HepG2 (cell line): Measurements from ENCODE around the gene LEMD3. TPM values are rescaled to one million over a fixed set of nuclear protein-coding genes. Genes with fewer than 3 reads are reported as not detected.

Experiments
- ATAC-seq: fragments of 200-7000 bp; cut with Tn5 transposase; 3 replicates; pipeline ENCODE4 v1.9.1; 2020; ENCODE audit warnings: mild to moderate bottlenecking, moderate library complexity
- BruUV-seq: library from RNA; stranded (reverse); fragments of 400-500 nt; replicated peaks from 2 replicates; lab custom pipeline; 2021; lab: Mats Ljungman, UMichigan
- CTCF ChIA-PET: fragments of 300-600 bp; formaldehyde crosslinking; extraction: SDS; loops from one replicate; lab custom pipeline; 2021; ENCODE audit warnings: low total read pairs, inconsistent platforms, low intra/inter-chr PET ratio; lab: Yijun Ruan, JAX
- POLR2A ChIA-PET: fragments of 350-600 bp; sonication (Branson Sonifier 250); formaldehyde crosslinking; loops from one replicate; lab custom pipeline; 2020; ENCODE audit warnings: antibody characterized with exemption, inconsistent platforms; lab: Yijun Ruan, JAX
- DNase-seq: peaks from one replicate; pipeline ENCODE4 v3.0.0-alpha.2; 2015; ENCODE audit warnings: low spot score
- FAIRE-seq: peaks from 3 replicates; lab custom pipeline; 2011; peaks lifted over from hg19 to GRCh38; lab: Jason Lieb, UNC
- H2AFZ ChIP-seq: one replicate; pipeline ENCODE4 v1.6.1; 2011; ENCODE audit warnings: low read length, inconsistent platforms
- H3K27ac ChIP-seq: fragments of 300-600 bp; 3 replicates; pipeline ENCODE4 v1.8.0; 2011; ENCODE audit warnings: mixed run types, mild to moderate bottlenecking, mixed read lengths, low read length, inconsistent platforms; ENCODE audit not compliant: insufficient read depth; ENCODE audit errors: extremely low read length
- H3K27me3 ChIP-seq, 2 experiments: fragments of 200-600 bp in 1 of 2; 2 replicates in 1 of 2; 3 replicates in 1 of 2; pipeline versions ENCODE4 v1.6.0 to v1.8.0; 2011; ENCODE audit warnings: low read length in 2 of 2, mild to moderate bottlenecking in 2 of 2, moderate library complexity in 2 of 2, inconsistent platforms in 1 of 2; ENCODE audit not compliant: insufficient read depth in 2 of 2, control insufficient read depth in 1 of 2
- H3K36me3 ChIP-seq, 2 experiments: fragments of 200-600 bp in 1 of 2; replicated peaks in 1 of 2; 2 replicates in 1 of 2; 3 replicates in 1 of 2; pipeline versions ENCODE4 v1.5.1 to v1.8.0; 2011; ENCODE audit warnings: low read length in 2 of 2, inconsistent platforms in 1 of 2; ENCODE audit not compliant: insufficient read depth in 2 of 2, control insufficient read depth in 1 of 2
- H3K4me1 ChIP-seq: 2 replicates; pipeline ENCODE4 v1.5.1; 2012; ENCODE audit warnings: low read length, inconsistent platforms; ENCODE audit not compliant: insufficient read depth
- H3K4me2 ChIP-seq: 2 replicates; pipeline ENCODE4 v1.6.0; 2011; ENCODE audit warnings: low read depth, low read length, inconsistent platforms
- H3K4me3 ChIP-seq, 3 experiments: fragments of 200-600 bp in 1 of 3; sonication (generic), shearing (Covaris generic) in 1 of 3; replicated peaks in 1 of 3; 2 replicates each; pipeline ENCODE4 v1.5.1; 2011 to 2016; ENCODE audit warnings: low read length in 3 of 3, inconsistent platforms in 2 of 3, low read depth in 2 of 3, mild to moderate bottlenecking in 2 of 3, control low read depth in 1 of 3, mixed read lengths in 1 of 3; ENCODE audit not compliant: insufficient read depth in 1 of 3
- H3K79me2 ChIP-seq: one replicate; pipeline ENCODE4 v1.6.1; 2011; ENCODE audit warnings: low read length, inconsistent platforms; ENCODE audit not compliant: insufficient read depth
- H3K9ac ChIP-seq: 2 replicates; pipeline ENCODE4 v1.6.0; 2011; ENCODE audit warnings: mild to moderate bottlenecking, low read depth, low read length, inconsistent platforms; ENCODE audit not compliant: insufficient read depth
- H3K9me3 ChIP-seq: 2 replicates; pipeline ENCODE4 v1.5.1; 2012; ENCODE audit warnings: mild to moderate bottlenecking, low read length
- H4K20me1 ChIP-seq: 2 replicates; pipeline ENCODE4 v1.6.0; 2011; ENCODE audit warnings: inconsistent platforms, mild to moderate bottlenecking, low read length, moderate library complexity; ENCODE audit not compliant: insufficient read depth
- ATF7 ChIP-seq, 2 experiments: fragments of 450-650 bp in 1 of 2; sonication (generic) in 1 of 2; formaldehyde crosslinking in 1 of 2; IDR thresholded peaks; 2 replicates each; pipeline versions ENCODE4 v1.4.0 to v1.6.1; 2016 to 2020; ENCODE audit warnings: antibody characterized with exemption in 1 of 2, mild to moderate bottlenecking in 1 of 2, missing genetic modification reagents in 1 of 2
- CENPX ChIP-seq: sonication (generic); formaldehyde crosslinking; IDR thresholded peaks from 2 replicates; pipeline ENCODE4 v1.9.0; 2021; ENCODE audit warnings: mild to moderate bottlenecking, missing genetic modification reagents, moderate library complexity
- ERF ChIP-seq: IDR thresholded peaks from 2 replicates; pipeline ENCODE4 v1.6.1; 2018; ENCODE audit warnings: missing biosample characterization, missing genetic modification reagents
- HES4 ChIP-seq: sonication (generic); formaldehyde crosslinking; IDR thresholded peaks from 2 replicates; pipeline ENCODE4 v1.9.0; 2021; ENCODE audit warnings: mild to moderate bottlenecking, missing genetic modification reagents, borderline replicate concordance
- HMG20A ChIP-seq: IDR thresholded peaks from 2 replicates; pipeline ENCODE4 v1.6.1; 2016; ENCODE audit warnings: borderline replicate concordance
- JDP2 ChIP-seq: sonication (generic); formaldehyde crosslinking; IDR thresholded peaks from 2 replicates; pipeline ENCODE4 v1.8.1; 2022; ENCODE audit warnings: missing genetic modification reagents, borderline replicate concordance
- KLF13 ChIP-seq: sonication (generic); formaldehyde crosslinking; IDR thresholded peaks from 2 replicates; pipeline ENCODE4 v1.4.0; 2020; ENCODE audit warnings: mild to moderate bottlenecking, missing genetic modification reagents
- MXD4 ChIP-seq: IDR thresholded peaks from 2 replicates; pipeline ENCODE4 v1.6.1; 2016; ENCODE audit warnings: mild to moderate bottlenecking, missing biosample characterization, missing genetic modification reagents
- POLR2G ChIP-seq: fragments of 200-400 bp; formaldehyde crosslinking; IDR thresholded peaks from 2 replicates; pipeline ENCODE4 v1.6.1; 2018; ENCODE audit warnings: mild to moderate bottlenecking, low read depth, low read length, moderate library complexity
- SIN3B ChIP-seq: fragments of 150-350 bp; IDR thresholded peaks from 2 replicates; pipeline ENCODE4 v1.6.1; 2014; ENCODE audit warnings: low read length
- YY1 ChIP-seq: IDR thresholded peaks from 2 replicates; pipeline ENCODE4 v1.6.1; 2011; ENCODE audit warnings: low read length, low read depth, moderate library complexity, mild to moderate bottlenecking; ENCODE audit not compliant: insufficient read depth, insufficient replicate concordance
- ZBTB2 ChIP-seq: sonication (generic); formaldehyde crosslinking; IDR thresholded peaks from 2 replicates; pipeline ENCODE4 v1.8.0; 2022; ENCODE audit warnings: low read depth, missing genetic modification reagents
- ZC3H4 ChIP-seq: sonication (generic); formaldehyde crosslinking; IDR thresholded peaks from 2 replicates; pipeline ENCODE4 v1.4.0; 2020; ENCODE audit warnings: missing genetic modification reagents, borderline replicate concordance
- ZFP62 ChIP-seq: sonication (generic); formaldehyde crosslinking; IDR thresholded peaks from 2 replicates; pipeline ENCODE4 v1.4.0; 2020; ENCODE audit warnings: missing genetic modification reagents
- ZNF3 ChIP-seq: IDR thresholded peaks from 2 replicates; pipeline ENCODE4 v1.7.0; 2017; ENCODE audit warnings: inconsistent platforms
- ZNF432 ChIP-seq: sonication (generic); formaldehyde crosslinking; IDR thresholded peaks from 2 replicates; pipeline ENCODE4 v1.5.0; 2020; ENCODE audit warnings: missing genetic modification reagents, mild to moderate bottlenecking, borderline replicate concordance
- ZNF709 ChIP-seq: sonication (generic); formaldehyde crosslinking; IDR thresholded peaks from 2 replicates; pipeline ENCODE4 v1.5.0; 2020; ENCODE audit warnings: mild to moderate bottlenecking, missing genetic modification reagents
- WGBS: methylation state at CpG from one replicate; pipeline ENCODE4 v1.1.6; 2017; ENCODE audit warnings: low lambda C conversion rate; 5-methylcytosine and 5-hydroxymethylcytosine counted together
- in situ Hi-C: cut with HindIII; loops from 2 replicates; pipeline ENCODE4 v1.10.0; 2017; ENCODE audit warnings: low pct_unique_long_range_greater_than_20kb; ENCODE audit not compliant: extremely low pct_ligation_motif_present
- intact Hi-C: fragments of 100-400 bp; cut with micrococcal nuclease; formaldehyde crosslinking; loops from one replicate; pipeline ENCODE4 v1.10.0; 2022; ENCODE audit not compliant: unreplicated experiment
- polyA plus RNA-seq, 8 experiments: library from polyadenylated mRNA; depleted of rRNA in 3 of 8; stranded (reverse) in 7 of 8; unstranded in 1 of 8; fragments of >200 nt; fragmentation: Illumina TruSeq in 4 of 8; extraction: Trizol in 4 of 8; gene quantifications; 2 replicates each; pipeline versions ENCODE4 v1.2.1 to v1.2.3, GENCODE V29; 2011 to 2016; ENCODE audit warnings: low read depth in 4 of 8, missing spikeins in 1 of 8, mixed read lengths in 1 of 8; ENCODE audit not compliant: insufficient read depth in 1 of 8
- total RNA-seq, 5 experiments: library from RNA; depleted of rRNA; stranded (reverse); fragments of >200 nt; fragmentation: Illumina TruSeq; extraction: Trizol; gene quantifications; 2 replicates each; pipeline ENCODE4 v1.2.3, GENCODE V29; 2016; ENCODE audit warnings: low read depth in 1 of 5

The LEMD3 gene
- total and polyA plus RNA-seq, 2 of the 13 experiments (the other 11 are each of a cell fraction or from before 2014, with no cell fraction given) = 9.3 to 18.7 TPM

DNA sequence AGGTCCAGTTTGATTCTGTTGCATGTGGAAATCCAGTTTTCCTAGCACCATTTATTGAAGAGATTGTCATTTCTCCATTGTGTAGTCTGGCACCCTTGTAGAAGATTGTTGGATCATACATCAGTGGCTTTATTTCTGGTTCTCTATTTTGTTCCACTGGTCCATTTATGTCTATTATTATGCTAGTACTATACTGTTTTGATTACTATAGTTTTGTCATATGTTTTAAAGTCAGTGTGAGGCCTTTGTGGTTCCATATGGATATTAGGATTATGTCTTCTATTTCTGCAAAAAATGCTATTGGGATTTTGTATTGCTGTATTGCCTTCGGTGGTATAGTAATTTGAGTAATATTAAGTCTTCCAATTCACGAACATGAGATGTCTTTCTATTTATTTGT, 51.4 kb downstream of the LEMD3 start:
- Histone ChIP-seq H3K79me2 (peaks cover 6% of the 10 kb centered on the region), H3K9ac (no peak overlapping the region), H4K20me1 (no peaks in the 10 kb centered on the region), H3K36me3 (peaks cover 1 to 27% of the 10 kb centered on the region in 2 experiments; a peak in 2 of 5 replicates), H3K9me3 (peaks cover 20% of the 10 kb centered on the region), H3K4me1 (no peaks in the 10 kb centered on the region), H3K4me2 (no peak overlapping the region), H2AFZ (no peak overlapping the region), H3K27me3 (no peaks in the 10 kb centered on the region), H3K4me3 (no peak overlapping the region), H3K27ac (no peak overlapping the region)
- ChIA-PET POLR2A (no interaction called here), CTCF (no interaction called here)
- ATAC-seq (no peak), DNase-seq (no peak), FAIRE-seq (no peak)
- intact Hi-C loops (no loop called here), in situ Hi-C loops (no loop called here)
- no peak for TF ChIP-seq ERF (CRISPR knock-in tag)
- TF ChIP-seq JDP2 (CRISPR knock-in tag) = no peak
- no peak for TF ChIP-seq HES4
- TF ChIP-seq ATF7 (IDR thresholded peaks at IDR 0.05) = no peak
- no peak for TF ChIP-seq ATF7 (CRISPR knock-in tag; IDR thresholded peaks at IDR 0.05)
- TF ChIP-seq POLR2G = no peak
- TF ChIP-seq CENPX (CRISPR knock-in tag) = no peak
- no peak for TF ChIP-seq ZNF432
- TF ChIP-seq ZNF3 (CRISPR knock-in tag) = no peak
- no peak for TF ChIP-seq HMG20A (CRISPR knock-in tag)
- no peak for TF ChIP-seq YY1
- TF ChIP-seq ZBTB2 (CRISPR knock-in tag) = no peak
- no peak for TF ChIP-seq ZFP62 (CRISPR knock-in tag)
- TF ChIP-seq KLF13 = no peak
- TF ChIP-seq SIN3B = no peak
- TF ChIP-seq MXD4 (CRISPR knock-in tag) = no peak
- TF ChIP-seq ZC3H4 (CRISPR knock-in tag) = no peak
- no peak for TF ChIP-seq ZNF709
- WGBS = 100% methylated on average over 2 of the region's 2 CpGs
- no TSS peak for BruUV-seq
